Measurements from ENCODE around the gene GPR142.

The GPR142 gene

DNA sequence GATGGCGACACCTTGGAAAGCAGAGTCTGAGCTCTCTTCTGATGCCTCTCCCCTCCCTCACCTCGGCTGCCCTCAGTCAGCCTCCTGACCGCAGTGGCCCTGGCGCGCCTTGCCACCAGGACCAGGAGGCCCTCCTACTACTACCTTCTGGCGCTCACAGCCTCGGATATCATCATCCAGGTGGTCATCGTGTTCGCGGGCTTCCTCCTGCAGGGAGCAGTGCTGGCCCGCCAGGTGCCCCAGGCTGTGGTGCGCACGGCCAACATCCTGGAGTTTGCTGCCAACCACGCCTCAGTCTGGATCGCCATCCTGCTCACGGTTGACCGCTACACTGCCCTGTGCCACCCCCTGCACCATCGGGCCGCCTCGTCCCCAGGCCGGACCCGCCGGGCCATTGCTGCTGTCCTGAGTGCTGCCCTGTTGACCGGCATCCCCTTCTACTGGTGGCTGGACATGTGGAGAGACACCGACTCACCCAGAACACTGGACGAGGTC lies 4.4 kb downstream of the GPR142 start:
- no peak for DNase-seq

DNA sequence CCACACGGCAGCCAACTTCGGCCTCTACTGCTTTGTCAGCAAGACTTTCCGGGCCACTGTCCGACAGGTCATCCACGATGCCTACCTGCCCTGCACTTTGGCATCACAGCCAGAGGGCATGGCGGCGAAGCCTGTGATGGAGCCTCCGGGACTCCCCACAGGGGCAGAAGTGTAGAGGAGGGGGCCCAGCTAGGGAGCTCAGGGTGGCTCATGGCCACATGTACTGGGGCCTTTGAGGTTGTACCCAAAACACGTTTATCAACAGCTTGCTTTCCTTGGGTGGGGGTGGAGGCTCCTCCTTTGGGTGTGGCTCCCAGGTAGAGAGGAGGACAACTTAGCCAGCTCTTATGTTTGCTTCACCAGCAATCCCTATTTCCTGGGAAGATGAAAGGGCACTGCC lies 5.1 kb downstream of the GPR142 start:
- DNase-seq: no peak

DNA sequence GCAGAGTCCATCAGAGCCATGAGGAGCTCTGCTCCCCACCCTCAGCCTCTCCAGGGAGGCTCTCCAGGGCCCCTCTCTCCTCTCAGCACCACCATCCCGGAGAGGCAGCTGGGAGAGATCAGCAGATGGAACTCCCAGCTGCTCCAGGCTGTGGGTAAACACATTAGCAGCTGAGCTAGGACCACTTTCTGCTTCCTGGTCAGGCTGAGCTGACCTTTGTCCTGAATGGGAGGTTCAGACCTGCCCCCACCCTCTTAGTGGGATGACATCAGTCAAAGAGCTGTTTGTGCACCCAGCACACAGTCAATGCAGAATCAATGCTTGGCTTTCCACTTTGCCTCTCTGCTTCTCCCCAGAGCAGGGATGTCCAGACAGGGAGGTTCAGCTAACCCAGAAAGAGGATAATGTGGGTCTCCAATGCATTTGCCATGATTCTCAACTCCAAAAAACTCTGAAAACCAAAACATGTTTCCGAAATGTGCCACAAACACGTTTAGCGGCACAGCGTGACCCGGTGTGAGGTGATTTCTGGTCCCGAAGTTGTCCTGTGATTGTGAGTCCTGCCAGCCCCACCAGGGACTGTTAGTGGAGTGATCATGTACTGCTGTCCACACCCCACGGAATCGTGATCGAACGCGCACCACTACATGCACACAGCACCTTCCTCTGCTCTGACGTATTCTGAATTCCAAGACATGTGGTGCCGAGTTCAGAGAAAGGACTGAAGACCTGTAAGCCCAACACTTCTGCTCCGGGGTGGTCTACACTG lies 6.7 kb downstream of the GPR142 start:
- no peak for DNase-seq

DNA sequence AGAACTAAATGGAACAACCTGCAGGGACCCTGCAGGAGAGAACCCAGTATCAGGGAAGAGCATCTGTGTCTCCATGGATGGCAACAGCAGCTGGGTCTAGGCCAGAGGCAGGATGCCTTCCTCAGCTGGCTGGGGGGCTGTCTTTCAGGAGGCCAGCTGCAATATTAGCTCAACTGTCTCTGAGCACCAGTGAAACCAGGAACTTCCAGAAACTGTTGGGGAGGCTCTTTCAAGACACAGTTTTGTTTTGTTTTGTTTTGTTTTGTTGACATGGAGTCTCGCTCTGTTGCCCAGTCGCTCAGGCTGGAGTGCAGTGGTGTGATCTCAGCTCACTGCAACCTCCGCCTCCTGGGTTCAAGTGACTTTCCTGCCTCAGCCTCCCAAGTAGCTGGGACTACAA lies 7.6 kb downstream of the GPR142 start:
- DNase-seq: no peak

DNA sequence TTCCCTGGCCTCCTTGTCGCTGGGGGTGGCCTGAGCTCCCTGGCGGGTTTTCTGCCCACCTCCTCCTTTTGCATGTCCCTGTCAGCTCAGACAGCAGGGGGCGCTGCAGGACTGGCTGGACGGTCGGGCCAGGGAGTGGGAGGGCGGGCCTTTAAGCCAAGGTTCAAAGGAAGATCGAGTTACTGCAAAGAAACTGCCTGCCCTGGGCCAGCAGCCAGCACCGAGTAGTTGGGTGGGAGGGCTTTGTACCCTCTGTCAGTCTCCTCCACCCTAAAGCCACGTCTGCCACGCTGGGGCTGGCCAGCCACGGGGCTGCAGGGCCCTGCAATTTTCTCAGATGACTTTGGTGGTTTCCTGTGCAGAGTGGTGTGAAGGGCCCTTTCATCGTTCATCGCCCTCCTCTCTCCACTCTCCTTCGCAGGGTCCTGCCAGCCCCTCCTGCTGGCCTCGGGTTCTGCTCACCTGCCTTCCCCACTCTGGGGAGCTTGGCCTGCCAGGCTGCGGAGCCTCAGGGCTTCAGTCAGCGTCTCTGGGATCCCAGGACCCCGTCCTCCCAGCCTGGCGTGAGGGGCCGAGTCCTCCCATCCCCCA lies 12.3 kb downstream of the GPR142 start:
- DNase-seq: peak; percentile 92

DNA sequence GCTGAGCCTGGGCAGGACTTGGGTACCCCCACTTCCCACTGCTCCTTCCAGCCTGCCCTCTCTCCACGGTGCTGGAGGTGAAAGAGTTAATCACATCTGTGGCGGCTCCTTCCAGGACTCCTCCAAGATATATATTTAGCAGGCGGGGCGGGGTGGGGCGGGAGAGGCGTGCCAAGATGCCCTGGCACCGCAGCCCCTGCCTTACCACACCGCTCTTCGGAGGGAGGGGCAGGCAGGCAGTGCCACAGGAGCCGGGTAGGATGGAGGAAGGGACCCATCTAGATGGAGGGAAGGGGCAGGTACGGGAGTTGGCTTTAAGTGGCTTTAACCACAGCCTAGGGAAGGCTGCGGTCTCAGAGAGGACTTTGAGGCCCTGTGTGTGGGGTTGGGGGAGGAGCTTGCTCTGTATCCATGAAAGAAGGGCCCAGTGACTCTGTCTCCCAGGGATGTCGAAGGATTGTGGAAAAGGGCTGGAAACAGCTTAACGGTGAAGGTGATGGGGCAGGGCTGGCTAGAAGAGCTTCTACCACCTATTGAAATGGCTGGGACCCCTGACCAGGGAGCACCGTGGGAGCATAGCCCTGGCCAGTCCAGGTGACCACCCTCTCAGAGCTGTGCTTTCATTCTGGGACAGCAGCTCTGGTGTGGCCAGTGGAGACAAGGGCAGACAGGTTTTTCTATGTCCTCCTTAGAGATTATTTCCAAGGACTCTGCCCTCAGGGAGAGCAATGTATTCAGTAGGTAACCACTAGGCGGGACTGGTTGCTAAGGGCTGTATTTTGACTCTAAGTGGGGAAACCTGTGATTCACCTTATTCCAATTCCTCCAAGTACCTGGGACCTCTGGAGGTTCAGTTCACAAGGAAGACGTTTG lies 13.0 kb downstream of the GPR142 start:
- no peak for DNase-seq

DNA sequence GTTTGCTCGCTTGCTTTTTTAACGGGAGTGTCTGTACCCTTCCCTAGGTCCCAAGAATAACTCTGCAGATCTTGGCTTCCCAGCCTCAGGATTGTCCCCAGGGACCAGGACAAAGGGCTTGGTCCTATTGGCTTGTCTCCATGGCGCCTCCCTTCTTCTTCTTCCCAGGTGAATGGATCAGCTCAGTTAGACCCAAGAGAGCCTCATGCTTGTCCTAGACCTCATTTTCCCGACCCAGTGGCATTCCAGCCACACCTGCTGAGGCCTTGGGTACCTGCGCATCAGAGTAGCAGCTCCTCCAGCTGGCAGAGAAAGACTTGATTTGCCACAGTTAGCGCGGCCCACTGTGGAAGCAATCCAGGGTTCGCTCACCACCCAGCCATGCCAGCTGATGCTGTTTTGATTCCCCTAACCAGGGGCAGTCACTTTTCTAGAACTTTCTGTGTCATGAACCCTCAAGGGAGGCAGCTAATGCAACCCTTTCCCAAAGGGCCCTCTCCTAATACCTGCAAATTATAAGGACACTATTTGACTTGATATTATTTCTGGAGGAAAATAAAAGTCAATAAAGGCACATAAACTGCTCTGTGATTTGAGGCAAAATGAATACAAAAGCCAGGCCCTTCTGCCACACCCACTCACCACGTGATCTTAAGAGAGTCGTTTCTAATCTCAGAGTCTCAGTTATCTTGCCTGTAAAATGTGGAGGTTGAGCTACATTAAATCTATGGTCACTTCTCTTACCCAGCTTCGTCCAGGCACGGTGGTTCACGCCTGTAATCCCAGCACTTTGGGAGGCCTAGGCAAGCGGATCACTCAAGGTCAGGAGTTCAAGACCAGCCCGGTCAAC lies 13.9 kb downstream of the GPR142 start:
- DNase-seq: no peak

DNA sequence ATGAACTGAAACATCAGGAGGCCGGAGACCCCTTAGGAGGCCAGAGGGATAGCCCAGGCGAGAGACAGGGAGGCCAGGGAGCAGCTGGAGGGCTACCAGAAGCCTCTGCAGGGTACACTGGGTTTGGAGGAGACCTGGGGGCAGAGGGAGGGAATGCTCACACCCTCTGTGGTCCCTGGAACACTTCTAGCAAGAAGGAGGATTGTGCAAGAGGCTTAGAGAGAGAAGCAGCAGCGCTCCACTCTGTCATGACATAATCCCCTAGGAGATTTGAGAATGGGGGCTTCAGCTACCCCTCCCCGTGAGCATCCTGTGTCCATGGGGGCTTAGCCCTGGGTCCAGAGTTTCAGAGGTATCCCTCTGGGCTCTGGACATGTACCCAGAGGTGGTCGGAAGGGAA lies 15.8 kb downstream of the GPR142 start:
- DNase-seq: no peak

DNA sequence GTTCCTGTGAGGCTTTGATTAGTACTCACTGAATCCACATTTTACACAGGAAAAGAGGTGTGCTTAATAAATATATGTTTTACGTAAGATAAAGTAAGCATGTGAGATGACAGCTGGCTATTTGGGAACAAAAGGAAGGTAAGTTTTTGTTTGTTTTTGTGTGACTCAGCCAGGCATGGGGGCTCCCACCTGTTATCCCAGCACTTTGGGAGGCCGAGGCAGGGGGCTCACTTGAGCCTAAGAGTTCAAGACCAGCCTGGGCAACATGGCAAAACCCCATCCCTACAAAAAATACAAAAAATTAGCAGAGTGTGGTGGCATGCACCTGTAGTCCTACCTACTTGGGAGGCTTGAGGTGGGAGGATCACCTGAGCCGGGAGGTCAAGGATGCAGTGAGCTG lies 17.9 kb downstream of the GPR142 start:
- DNase-seq: no peak

DNA sequence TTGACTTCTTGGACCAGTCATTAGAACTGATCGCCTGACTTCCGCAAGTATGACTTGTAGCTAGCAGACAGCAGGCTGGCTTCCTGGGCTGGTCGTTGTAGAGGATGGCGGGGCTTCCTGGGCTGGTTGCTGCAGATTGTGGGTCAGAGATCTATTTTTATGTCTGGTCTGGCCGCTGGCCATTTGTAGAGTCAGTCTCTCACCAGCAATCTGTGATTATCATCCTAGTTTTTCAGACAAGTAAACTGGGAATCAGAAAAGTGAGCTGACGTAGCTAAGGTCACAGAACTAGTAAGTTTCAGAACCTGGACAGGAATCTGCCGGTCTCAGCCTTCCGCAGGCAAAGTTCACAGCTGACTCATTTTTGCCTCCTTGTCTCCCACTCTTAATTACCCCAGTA lies 19.1 kb downstream of the GPR142 start:
- no peak for DNase-seq

DNA sequence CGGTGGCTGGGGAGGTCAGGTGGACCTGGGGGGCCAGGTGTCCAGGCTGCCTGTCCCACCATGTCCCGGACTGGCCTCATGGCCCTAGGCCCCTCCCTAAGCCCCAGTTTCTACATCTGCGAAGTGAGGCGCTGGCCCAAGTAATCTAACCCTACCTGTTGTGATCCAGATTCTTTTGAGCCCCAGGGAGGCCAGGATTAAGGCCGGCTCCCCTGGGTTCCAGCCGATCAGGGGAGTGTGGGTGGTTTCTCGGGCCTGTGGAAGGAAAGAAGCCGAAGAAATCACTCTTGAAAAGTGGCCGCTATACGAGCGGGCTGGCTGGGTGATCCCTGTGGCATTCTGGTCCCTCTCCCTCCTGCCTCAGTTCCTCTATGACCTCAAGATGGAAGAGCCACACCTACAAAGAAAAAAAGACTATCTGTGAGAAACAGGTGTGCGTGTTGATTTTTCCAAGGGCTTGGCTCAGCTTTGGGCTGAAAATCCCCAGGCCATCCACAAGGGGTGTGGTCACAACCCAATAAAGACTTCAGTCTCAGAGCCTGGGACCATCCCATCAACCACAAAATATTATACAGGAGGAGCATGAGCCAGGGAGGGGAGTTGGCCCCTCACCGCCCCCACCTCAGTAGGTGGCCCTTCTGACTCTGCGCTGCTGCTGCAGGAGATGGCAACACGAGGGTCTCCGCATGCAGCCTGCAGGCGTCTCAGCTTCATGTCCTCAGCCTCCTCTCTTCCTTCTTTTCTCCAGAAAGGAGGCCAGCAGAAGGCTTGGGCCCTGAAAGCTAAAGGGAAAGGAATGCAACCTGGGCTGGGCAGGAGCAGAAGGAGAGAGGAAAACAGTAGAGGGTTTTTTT lies 20.3 kb downstream of the GPR142 start:
- no peak for DNase-seq

DNA sequence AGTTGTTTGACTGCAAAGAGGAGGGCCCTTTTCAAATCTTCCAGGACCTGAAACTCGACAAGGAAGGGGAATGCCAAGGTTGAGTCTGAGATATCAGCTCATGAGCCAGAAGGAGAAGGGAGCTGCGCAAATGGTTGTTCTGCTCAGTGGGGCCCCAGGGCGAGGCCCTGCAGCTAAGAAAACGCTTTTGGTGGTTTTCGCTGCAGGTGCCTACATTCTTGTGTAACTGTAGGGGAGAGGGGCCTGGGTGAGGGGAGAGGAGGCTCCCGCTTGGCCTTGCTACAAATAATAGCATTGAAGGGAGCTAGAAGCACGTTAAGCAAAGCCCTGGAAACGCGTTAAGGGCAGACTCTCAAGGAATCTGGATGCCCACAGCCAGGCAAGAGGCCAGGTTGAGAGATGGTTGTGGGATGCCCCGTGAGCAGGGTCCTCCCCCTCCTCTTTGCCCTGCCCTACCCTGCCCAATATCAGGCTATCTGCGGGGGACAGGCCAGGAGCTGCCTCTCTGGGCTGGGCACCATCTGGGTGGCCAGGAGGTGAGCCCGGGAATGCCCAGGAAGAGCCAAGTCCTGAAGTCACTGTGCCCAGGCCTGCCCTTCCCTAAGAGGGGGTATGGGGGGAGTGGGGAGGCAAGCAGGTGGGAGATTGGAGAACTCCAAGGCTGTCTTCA lies 21.9 kb downstream of the GPR142 start:
- no peak for DNase-seq

DNA sequence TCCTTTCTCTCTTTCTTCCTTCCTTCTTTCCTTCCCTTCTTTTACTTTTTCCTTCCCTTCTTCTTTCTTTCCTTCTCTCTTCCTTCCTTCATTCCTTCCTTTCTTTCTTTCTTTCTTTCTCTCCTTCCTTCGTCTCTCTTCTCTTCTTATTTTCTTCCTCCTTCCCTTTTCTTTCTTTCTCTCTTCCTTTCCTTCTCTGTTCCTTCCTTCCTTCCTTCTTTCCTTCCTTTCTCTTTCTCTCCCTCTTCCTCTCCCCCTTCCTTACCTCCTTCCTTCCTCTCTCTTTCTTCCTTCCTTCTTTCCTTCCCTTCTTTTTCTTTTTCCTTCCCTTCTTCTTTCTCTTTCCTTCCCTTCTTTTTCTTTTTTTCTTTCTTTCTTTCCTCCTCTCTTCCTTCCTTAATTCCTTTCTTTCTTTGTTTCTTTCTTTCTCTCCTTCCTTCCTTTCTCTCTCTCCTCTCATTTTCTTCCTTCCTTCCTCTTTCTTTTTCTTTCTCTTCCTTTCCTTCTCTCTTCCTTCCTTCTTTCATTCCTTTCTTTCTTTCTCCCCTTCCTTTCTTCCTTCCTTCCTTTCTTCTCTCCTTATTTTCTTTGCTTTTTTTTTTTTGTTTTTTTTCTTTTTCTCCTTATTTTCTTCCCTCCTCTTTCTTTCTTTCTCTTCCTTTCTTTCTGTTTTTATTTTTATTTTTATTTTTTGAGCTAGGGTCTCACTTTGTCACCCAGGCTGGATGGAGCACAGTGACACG lies 22.8 kb downstream of the GPR142 start:
- DNase-seq: no peak

DNA sequence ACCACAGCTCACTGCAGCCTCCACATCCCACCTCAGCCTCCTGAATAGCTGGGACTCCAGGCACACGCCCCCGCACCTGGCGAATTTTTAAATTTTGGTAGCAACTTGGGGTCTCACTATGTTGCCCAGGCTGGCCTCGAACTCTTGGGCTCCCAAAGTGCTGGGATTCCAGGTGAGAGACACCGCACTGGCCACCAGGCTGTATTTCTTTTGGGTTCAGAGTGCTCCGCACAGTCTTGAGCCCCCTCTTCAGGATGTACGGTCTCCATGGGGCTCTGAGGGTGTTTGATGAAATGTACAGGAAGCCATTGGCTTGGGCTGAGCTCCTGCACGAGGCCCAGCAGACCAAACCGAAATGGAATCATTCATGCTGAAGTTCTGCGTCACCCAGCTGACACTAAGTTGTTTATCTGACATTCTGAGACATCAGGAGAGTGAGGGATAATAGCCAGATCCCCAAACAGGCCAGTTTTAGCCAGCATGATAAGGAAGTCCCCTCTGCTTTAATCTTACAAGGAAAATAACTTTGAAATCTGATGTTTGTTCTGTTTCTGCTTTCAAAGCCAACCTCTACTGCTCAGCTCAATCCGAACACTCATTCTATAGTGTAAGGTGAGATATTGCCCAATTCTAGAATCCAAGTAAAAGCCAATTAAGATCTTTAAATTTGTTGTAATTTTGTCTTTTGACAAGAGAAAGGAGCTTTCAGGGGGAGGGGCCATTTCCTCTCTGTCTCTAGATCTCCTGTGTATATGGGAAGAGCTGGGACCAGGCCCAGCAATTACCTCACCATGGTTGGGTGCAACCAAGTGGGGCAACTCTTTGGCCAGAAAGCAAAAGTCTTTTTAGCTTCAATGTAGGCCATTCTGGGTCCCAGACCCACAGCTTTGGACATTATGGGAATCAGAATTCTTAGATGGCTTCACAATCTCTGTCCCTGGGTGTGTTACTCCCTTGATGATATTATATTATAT lies 23.7 kb downstream of the GPR142 start:
- no peak for DNase-seq

DNA sequence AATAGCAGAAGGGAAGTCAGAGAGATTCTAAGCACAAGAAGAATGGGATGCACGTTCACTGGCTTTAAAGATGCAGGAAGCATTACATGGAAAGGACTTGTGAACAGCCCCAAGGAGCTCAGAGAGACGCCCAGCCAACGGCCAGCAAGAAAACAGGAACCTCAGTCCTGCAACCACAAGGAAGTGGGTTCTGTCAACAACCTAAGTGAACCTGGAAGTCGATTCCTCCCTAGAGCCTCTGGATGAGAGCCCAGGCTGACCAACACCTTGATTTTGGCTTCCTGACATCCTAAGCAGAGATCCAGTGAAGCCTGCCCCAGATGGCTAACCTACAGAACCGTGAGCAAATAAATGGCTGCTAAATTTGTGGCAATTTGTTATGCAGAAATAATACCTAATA lies 24.5 kb downstream of the GPR142 start:
- no peak for DNase-seq

DNA sequence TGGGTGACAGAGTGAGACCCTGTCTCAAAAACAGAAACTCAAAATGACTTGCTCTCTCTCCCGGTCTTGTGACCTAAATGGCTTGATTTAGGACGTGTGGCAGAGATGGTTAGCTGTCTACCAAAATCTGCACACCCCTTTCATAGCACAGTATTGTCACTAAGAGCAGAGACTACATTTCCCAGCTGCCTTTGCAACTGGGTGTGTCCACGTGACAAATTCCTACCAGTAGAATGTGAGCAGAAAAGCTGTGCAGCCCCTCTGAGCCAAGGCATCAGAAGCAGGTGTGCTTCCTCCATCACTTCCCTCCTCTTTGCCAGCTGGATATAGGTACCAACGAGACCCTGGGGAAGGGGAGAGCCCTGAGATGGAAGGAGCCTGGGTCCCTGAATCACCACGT lies 25.5 kb downstream of the GPR142 start:
- DNase-seq: no peak

DNA sequence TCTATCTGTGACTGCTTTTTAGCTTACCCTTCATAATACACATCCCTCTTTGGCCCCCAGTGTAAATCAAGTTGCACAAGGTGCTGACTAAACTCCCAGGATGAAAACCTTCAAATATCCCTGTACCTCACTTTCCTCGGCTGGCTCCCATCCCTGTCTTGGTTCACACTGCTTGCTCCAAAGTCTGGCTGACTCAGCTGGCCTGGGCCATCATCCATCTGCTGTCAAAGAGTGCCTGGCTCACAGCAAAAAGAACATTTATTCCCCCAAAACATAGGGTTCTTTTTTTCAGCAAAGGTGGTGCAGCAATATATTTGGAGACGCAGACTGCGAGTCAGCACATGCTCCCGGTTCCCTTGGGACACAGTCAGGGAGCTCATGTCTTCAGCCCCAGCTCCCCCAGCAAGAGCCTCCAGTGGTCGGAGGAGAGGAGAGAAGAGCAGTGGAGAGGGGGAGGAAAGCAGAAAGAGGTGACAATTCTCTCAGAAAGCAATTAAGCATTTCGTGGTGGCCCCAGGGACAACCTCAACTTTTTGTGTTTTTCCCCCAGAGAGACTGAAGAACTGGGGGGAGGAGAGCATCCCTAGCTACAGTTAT lies 26.1 kb downstream of the GPR142 start:
- no peak for DNase-seq

DNA sequence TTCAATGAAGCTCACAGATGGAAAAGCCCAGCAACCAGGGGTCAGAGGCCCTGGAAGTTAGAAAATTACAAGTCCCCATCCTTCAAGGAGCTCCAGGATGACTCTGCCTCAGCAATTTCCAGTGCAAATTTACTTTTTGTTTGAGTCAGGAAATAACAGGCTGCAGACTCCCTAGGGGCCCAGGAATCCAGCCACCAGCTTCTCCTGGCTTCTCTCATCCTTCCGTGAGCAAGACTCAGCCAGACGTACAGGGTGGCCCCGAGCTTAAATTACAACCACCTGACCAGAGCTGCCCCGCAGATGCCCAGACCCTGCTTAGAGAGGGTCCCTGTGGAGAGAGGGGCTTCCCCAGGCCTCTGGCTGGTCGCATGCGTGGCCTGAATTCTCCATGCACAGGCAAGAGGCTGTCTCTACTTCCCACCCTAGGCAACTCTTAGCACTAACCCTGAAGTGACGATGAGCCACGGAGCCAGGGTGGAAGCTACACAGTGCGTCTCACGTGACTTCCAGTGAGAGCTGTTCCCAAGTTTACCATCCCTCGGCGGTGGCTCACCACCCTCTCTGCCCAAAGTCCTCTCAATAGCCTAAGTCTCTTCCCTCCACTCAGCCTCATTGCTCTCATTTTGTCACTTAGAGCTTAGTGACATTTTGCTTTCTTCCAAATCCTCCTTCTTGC lies 27.1 kb downstream of the GPR142 start:
- DNase-seq: no peak
